ENCODE data around the gene ARL6IP5.

- TF ChIP-seq CTCF (IDR thresholded peaks at IDR 0.05) (no peak), POLR2A (IDR thresholded peaks at IDR 0.05) (no peak), EP300 (IDR thresholded peaks at IDR 0.05) (no peak)
These were observed 25.9 kb upstream of the ARL6IP5 start for GRCh38 chr3:69058947-69059224.

Measured in tibial nerve (tissue), 4 donors.